HEK293 (cell line): Measurements from ENCODE around the gene MAP2.

Source experiments
- AEBP2 ChIP-seq: fragments of 450-650 bp; formaldehyde crosslinking; IDR thresholded peaks from 2 replicates; pipeline ENCODE4 v1.5.1; 2016; ENCODE audit warnings: missing biosample characterization, missing genetic modification characterization, borderline replicate concordance
- ATF2 ChIP-seq: fragments of 450-650 bp; formaldehyde crosslinking; IDR thresholded peaks from 2 replicates; pipeline ENCODE4 v1.5.1; 2016; ENCODE audit warnings: missing biosample characterization, missing genetic modification characterization, low read depth
- BCL11B ChIP-seq: fragments of 450-650 bp; formaldehyde crosslinking; IDR thresholded peaks from 2 replicates; pipeline ENCODE4 v1.5.1; 2016; ENCODE audit warnings: low read depth, missing biosample characterization, missing genetic modification characterization
- GLI4 ChIP-seq: fragments of 450-650 bp; formaldehyde crosslinking; IDR thresholded peaks from 2 replicates; pipeline ENCODE4 v1.5.1; 2016; ENCODE audit warnings: missing biosample characterization, missing genetic modification characterization
- HOXC10 ChIP-seq: sonication (generic); formaldehyde crosslinking; IDR thresholded peaks from 2 replicates; pipeline ENCODE4 v1.8.1; 2023; ENCODE audit warnings: mild to moderate bottlenecking, missing genetic modification reagents
- MEIS1 ChIP-seq: sonication (generic); formaldehyde crosslinking; IDR thresholded peaks from 2 replicates; pipeline ENCODE4 v1.8.1; 2022; ENCODE audit warnings: missing genetic modification reagents, mild to moderate bottlenecking, borderline replicate concordance
- MYNN ChIP-seq: fragments of 450-650 bp; formaldehyde crosslinking; IDR thresholded peaks from 2 replicates; pipeline ENCODE4 v1.5.1; 2016; ENCODE audit warnings: missing biosample characterization, missing genetic modification characterization, borderline replicate concordance
- PATZ1 ChIP-seq: fragments of 450-650 bp; formaldehyde crosslinking; IDR thresholded peaks from 2 replicates; pipeline ENCODE4 v1.5.1; 2016; ENCODE audit warnings: missing biosample characterization, missing genetic modification characterization
- ZBTB20 ChIP-seq: fragments of 450-650 bp; formaldehyde crosslinking; IDR thresholded peaks from 2 replicates; pipeline ENCODE4 v1.5.1; 2016; ENCODE audit warnings: missing biosample characterization, missing genetic modification characterization
- ZBTB44 ChIP-seq: fragments of 450-650 bp; IDR thresholded peaks from 2 replicates; pipeline ENCODE4 v1.5.1; 2018; ENCODE audit warnings: missing biosample characterization, mild to moderate bottlenecking, missing genetic modification characterization
- ZBTB8A ChIP-seq: fragments of 450-650 bp; formaldehyde crosslinking; IDR thresholded peaks from 2 replicates; pipeline ENCODE4 v1.5.1; 2016; ENCODE audit warnings: missing biosample characterization, missing genetic modification characterization
- ZFHX2 ChIP-seq: fragments of 450-650 bp; formaldehyde crosslinking; conservative IDR thresholded peaks from 2 replicates; pipeline ENCODE4 v1.5.1; 2016; ENCODE audit warnings: missing biosample characterization, missing genetic modification characterization
- ZNF19 ChIP-seq: fragments of 450-650 bp; formaldehyde crosslinking; IDR thresholded peaks from 2 replicates; pipeline ENCODE4; 2016; ENCODE audit warnings: missing biosample characterization, missing genetic modification characterization, low read depth
- ZNF2 ChIP-seq: fragments of 450-650 bp; formaldehyde crosslinking; IDR thresholded peaks from 2 replicates; pipeline ENCODE4 v1.5.1; 2016; ENCODE audit warnings: missing biosample characterization, missing genetic modification characterization
- ZNF202 ChIP-seq: fragments of 450-650 bp; formaldehyde crosslinking; IDR thresholded peaks from 2 replicates; pipeline ENCODE4 v1.5.1; 2016; ENCODE audit warnings: missing biosample characterization, missing genetic modification characterization, borderline replicate concordance
- ZNF211 ChIP-seq: fragments of 450-650 bp; formaldehyde crosslinking; IDR thresholded peaks from 2 replicates; pipeline ENCODE4 v1.5.1; 2016; ENCODE audit warnings: low read depth, missing biosample characterization, missing genetic modification characterization
- ZNF23 ChIP-seq: fragments of 450-650 bp; formaldehyde crosslinking; IDR thresholded peaks from 2 replicates; pipeline ENCODE4 v1.5.1; 2016; ENCODE audit warnings: missing biosample characterization, missing genetic modification characterization, borderline replicate concordance
- ZNF24 ChIP-seq: fragments of 450-650 bp; formaldehyde crosslinking; IDR thresholded peaks from 2 replicates; pipeline ENCODE4 v1.5.1; 2016; ENCODE audit warnings: missing biosample characterization, missing genetic modification characterization
- ZNF341 ChIP-seq: fragments of 450-650 bp; formaldehyde crosslinking; IDR thresholded peaks from 2 replicates; pipeline ENCODE4; 2016; ENCODE audit warnings: low read depth, missing biosample characterization, missing genetic modification characterization
- ZNF416 ChIP-seq: fragments of 450-650 bp; formaldehyde crosslinking; IDR thresholded peaks from 2 replicates; pipeline ENCODE4 v1.5.1; 2016; ENCODE audit warnings: missing biosample characterization, missing genetic modification characterization
- ZNF473 ChIP-seq: fragments of 450-650 bp; formaldehyde crosslinking; IDR thresholded peaks from 2 replicates; pipeline ENCODE4 v1.5.1; 2017; ENCODE audit warnings: missing biosample characterization, missing genetic modification characterization
- ZNF513 ChIP-seq: fragments of 450-650 bp; IDR thresholded peaks from 2 replicates; pipeline ENCODE4 v1.5.1; 2018; ENCODE audit warnings: missing biosample characterization, missing genetic modification characterization
- ZNF529 ChIP-seq: fragments of 450-650 bp; formaldehyde crosslinking; IDR thresholded peaks from 2 replicates; pipeline ENCODE4 v1.5.1; 2017; ENCODE audit warnings: missing genetic modification characterization, missing biosample characterization; ENCODE audit not compliant: insufficient replicate concordance
- ZNF530 ChIP-seq: fragments of 450-650 bp; formaldehyde crosslinking; IDR thresholded peaks from 2 replicates; pipeline ENCODE4 v1.5.1; 2016; ENCODE audit warnings: low read depth, missing biosample characterization, missing genetic modification characterization
- ZNF548 ChIP-seq: fragments of 450-650 bp; formaldehyde crosslinking; IDR thresholded peaks from 2 replicates; pipeline ENCODE4 v1.5.1; 2016; ENCODE audit warnings: missing biosample characterization, missing genetic modification characterization
- ZNF549 ChIP-seq: fragments of 450-650 bp; IDR thresholded peaks from 2 replicates; pipeline ENCODE4 v1.5.1; 2018; ENCODE audit warnings: missing biosample characterization, missing genetic modification characterization, mild to moderate bottlenecking, inconsistent platforms, moderate library complexity
- ZNF639 ChIP-seq: fragments of 450-650 bp; formaldehyde crosslinking; IDR thresholded peaks from 2 replicates; pipeline ENCODE4 v1.5.1; 2016; ENCODE audit warnings: missing biosample characterization, missing genetic modification characterization
- ZNF670 ChIP-seq: fragments of 450-650 bp; formaldehyde crosslinking; IDR thresholded peaks from 2 replicates; pipeline ENCODE4 v1.5.1; 2016; ENCODE audit warnings: missing biosample characterization, missing genetic modification characterization, low read depth
- ZNF677 ChIP-seq: fragments of 450-650 bp; IDR thresholded peaks from 2 replicates; pipeline ENCODE4 v1.5.0; 2018; ENCODE audit warnings: missing biosample characterization, mild to moderate bottlenecking, missing genetic modification characterization, moderate library complexity
- ZNF76 ChIP-seq: fragments of 450-650 bp; formaldehyde crosslinking; IDR thresholded peaks from 2 replicates; pipeline ENCODE4; 2016; ENCODE audit warnings: low read depth, missing biosample characterization, missing genetic modification characterization, borderline replicate concordance
- ZNF830 ChIP-seq: fragments of 450-650 bp; IDR thresholded peaks from 2 replicates; pipeline ENCODE4 v1.5.0; 2018; ENCODE audit warnings: missing biosample characterization, missing genetic modification characterization, low read depth, mild to moderate bottlenecking, moderate library complexity

The MAP2 gene

GRCh38 chr2:209495855-209496585 lies 72.2 kb downstream of the MAP2 start (continued):
- TF ChIP-seq ZNF202 (tag by site-specific recombination) (no peak), ZNF530 (no peak), ZNF341 (tag by site-specific recombination) (no peak), ZNF2 (tag by site-specific recombination) (peak; percentile 37; the same call in 1 of the 2 replicates), ZBTB44 (0 out of 2 replicates have a peak, but pooled peaks have one; percentile 54), ZNF529 (no peak), ZNF19 (tag by site-specific recombination) (no peak), ZNF23 (no peak), ZNF639 (peak; percentile 88), MYNN (tag by site-specific recombination) (0 out of 2 replicates have a peak, but pooled peaks have one; percentile 20), ZNF548 (tag by site-specific recombination) (no peak), ZNF473 (tag by site-specific recombination) (no peak), ZBTB20 (tag by site-specific recombination) (no peak), ZFHX2 (no peak), ZBTB8A (peak; percentile 52), AEBP2 (tag by site-specific recombination) (no peak), ZNF513 (tag by site-specific recombination) (peak; percentile 52; the same call in 1 of the 2 replicates), ATF2 (tag by site-specific recombination) (peak; percentile 85), GLI4 (tag by site-specific recombination) (no peak), ZNF549 (tag by site-specific recombination) (no peak), ZNF24 (tag by site-specific recombination) (peak; percentile 87), PATZ1 (tag by site-specific recombination) (peak; percentile 52), ZNF211 (tag by site-specific recombination) (peak; percentile 87), ZNF76 (tag by site-specific recombination) (0 out of 2 replicates have a peak, but pooled peaks have one; percentile 30), ZNF830 (tag by site-specific recombination) (no peak), MEIS1 (CRISPR knock-in tag) (no peak), HOXC10 (CRISPR knock-in tag) (no peak), BCL11B (tag by site-specific recombination) (no peak), ZNF416 (tag by site-specific recombination) (no peak), ZNF677 (no peak), ZNF670 (tag by site-specific recombination) (no peak)
